Activated T-cell treated with anti-CD3 and anti-CD28 coated beads for 4 hours (primary cell): ENCODE measurements around the gene SHLD3.
A peak's percentile ranks its signal among the peaks of the same experiment; 100 is the strongest.
"Not testable (repeated sequence)": the region's sequence is repeated elsewhere in the genome, so short reads cannot be mapped to it uniquely, and the experiment has no call there.

ENCODE experiments used
- DNase-seq: peaks from one replicate; pipeline ENCODE4 v3.0.0-alpha.2; 2020

Gene SHLD3

DNA sequence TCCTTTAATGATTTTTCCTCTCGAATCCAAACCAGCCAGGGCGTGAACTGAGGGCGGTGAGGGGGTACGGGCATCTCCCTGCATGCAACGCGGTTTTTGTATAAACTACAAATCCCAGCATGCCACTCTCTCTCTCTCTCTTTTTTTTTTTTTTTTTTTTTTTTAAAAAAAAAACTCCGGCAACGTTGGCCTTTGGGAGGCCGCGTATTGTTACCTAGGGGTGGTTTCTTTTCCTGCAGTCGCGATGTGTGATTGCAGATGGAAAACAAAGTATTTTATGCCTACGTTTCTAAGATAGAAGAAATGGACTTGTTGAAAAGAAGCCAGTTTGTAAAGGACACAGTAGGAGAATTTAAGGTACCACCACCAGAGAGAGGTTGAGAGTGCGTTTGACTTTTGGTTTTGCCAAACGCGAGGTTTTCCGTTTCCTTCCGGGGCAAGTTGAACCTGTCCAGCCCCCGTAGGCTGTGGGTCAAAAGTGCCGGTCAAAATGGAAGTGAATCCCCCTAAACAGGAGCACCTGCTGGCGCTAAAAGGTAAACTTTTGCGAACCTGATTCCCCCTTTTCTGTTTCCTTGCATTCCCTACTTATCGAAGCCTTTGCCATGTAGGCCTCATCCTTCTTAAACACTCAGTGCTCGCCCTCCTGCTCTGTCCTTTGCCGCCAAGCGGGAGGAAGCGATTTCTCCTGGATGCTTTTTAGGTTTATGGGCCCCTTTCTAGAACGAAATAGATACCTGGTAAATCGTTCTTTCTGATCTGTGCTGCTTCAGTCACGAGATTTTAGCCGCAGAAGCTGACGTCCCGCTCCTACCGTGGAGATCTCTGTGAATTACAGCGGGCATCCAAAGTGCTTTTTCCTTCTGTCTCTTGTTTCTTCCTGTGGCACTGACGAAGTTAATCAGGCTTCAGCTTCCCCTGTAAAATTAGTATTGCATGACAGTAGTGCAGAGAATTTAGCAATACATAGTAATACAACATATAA is at the start of gene SHLD3, which contains the start of gene TRAPPC13:
SHLD3 (plus strand) TSS at position 457 of the 985 bp plus-strand sequence. CDS start 4,561 bp downstream, outside the sequence.
TRAPPC13 (plus strand) TSS at position 457 of the 985 bp plus-strand sequence; CDS start at position 491, 34 bp downstream.
- DNase-seq = peak; percentile 70

- DNase-seq = no peak
These were observed 47.7 kb upstream of the SHLD3 start for GRCh38 chr5:65577141-65577540.

- no peak for DNase-seq
These were observed 36.1 kb upstream of the SHLD3 start for GRCh38 chr5:65588694-65589093.

GRCh38 chr5:65601761-65602160 is 23.1 kb upstream of the SHLD3 start:
- not testable (repeated sequence) for DNase-seq

GRCh38 chr5:65611524-65611923 is 13.3 kb upstream of the SHLD3 start:
- no peak for DNase-seq

- no peak for DNase-seq
These were observed 12.4 kb upstream of the SHLD3 start for GRCh38 chr5:65612298-65612907.

GRCh38 chr5:65620021-65620420 is 4.8 kb upstream of the SHLD3 start:
- no peak for DNase-seq

DNA sequence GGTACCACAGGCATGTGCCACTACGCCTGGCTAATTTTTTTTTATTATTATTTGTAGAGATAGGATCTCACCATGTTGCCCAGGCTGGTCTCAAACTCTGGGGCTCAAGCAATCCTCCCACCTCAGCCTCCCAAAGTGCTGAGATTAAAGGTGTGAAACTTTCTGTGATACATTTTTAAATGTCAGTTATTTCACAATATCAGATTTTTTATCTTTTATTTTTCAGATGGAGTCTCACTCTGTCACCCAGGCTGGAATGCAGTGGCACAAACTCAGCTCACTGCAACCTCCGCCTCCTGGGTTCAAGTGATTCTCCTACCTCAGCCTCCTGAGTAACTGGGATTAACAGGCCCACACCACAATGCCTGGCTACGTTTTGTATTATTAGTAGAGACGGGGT is 2.9 kb upstream of the SHLD3 start:
- not testable (repeated sequence) for DNase-seq

DNA sequence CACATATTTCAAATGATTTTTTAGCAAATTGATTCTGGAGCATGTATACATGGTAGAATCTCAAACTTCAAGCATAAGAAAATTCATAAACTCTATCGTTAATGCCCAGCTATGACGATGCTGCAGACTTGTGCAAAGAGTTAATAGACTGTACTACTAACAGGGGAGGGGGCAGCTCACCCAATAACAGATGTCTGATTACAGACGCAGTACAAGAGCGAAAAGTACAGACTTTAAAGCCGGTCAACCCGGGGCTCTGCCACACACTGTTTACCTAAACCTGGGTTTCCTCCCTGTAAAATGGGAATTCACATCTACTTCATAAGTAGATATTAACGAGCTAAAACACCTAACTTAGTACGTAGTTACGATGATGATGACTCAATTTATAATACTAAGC is 1.3 kb upstream of the SHLD3 start:
- DNase-seq = no peak

GRCh38 chr5:65624025-65624570 is 729 bp upstream of the SHLD3 start, which contains the start of gene TRIM23:
Gene TRIM23 (minus strand): TSS chr5:65624333. CDS start chr5:65624274, 59 bp downstream.
- peak; percentile 83 for DNase-seq

DNA sequence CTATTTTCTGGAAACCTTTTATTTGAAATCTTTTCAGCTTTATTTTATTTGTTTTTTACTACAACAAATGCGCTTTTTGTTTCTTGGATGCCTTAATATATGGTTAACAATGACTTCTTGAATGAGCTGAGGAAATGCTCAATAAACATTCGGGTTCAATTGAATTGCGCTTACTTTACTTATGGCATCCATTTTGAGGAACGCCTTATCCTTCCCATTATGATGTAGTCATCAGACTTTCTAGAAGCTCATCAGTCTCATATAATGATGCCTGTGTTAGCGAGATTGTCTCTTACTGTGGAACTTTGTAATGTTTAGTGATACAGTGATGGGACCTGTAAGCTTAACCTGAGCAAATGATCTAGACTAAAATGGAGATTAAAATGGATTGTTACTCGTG is 916 bp downstream of the SHLD3 start:
- no peak for DNase-seq

- no peak for DNase-seq
These were observed 6.2 kb downstream of the SHLD3 start for GRCh38 chr5:65630981-65631380.

DNA sequence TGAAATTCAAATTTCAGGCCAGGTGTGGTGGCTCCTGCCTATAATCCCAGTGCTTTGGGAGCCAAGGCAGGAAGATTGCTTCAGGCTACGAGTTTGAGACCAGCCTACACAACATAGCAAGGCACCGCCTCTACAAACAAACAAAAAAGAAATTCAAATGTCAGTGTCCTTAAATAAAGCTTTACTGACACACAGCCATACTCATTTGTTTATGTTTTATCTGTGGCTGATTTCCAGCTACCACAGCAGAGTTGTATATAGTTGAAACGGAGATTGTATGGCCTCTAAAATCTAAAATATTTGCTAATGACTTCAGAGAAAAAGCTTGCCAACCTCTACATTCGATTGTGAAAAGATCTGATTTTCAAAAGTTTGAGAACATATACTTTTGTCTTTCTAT is 15.4 kb downstream of the SHLD3 start:
- no peak for DNase-seq

DNA sequence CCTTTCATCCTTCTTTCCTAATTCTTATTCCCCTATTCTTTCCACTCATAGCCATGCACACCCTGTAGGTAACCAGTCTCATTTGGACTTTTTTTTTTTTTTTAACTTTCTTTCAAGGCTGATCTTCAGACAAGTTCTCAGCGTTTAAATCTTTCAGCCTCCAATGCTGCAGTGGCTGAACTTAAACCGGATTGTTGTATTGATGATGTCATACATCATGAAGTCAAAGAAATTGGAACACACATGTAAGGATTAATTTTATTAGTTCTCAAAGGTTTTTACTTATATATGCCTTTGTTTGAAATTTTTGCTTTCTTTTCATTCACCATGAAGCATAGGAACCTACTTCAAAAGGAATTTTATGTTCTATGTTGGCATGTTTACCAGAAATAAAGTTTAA is 22.1 kb downstream of the SHLD3 start:
- no peak for DNase-seq

GRCh38 chr5:65647941-65648340 is 23.1 kb downstream of the SHLD3 start:
- DNase-seq = no peak

- DNase-seq = no peak
These were observed 26.3 kb downstream of the SHLD3 start for GRCh38 chr5:65651144-65651543.

GRCh38 chr5:65654713-65655112 is 29.9 kb downstream of the SHLD3 start:
- DNase-seq = no peak

DNA sequence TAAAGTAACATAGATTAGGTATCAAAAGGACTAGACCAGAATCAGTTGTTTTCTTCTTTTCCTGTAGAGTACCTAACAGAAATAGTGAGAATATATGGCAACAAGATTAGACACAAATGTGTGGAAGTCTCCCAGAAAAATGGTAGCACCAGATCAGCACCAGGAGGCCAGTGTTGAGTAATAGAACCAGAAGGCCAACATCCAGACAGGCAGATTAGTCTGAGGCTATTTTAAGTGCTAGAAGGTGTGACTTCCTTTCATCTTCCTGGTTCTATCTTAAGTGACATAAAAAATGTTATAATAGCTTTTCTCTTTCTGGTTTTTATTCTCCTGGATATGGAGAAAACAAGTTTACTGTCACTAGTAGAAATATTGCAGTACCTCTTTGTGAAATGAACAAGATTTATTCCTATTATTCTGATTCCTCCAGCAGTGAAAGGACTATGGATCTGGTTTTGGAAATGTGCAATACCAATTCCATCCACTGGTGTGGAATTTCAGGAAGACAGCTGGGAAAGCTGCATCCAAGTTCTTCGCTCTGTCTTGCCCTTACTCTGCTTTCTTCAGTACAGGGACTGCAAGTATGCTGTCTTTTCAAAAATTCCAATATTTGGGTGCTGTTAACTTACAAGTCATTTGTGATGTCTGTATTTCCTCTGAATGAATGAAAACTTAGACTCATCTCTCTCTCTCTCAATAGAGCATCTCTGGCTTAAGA is 39.1 kb downstream of the SHLD3 start:
- no peak for DNase-seq

GRCh38 chr5:65668696-65669095 is 43.9 kb downstream of the SHLD3 start:
- no peak for DNase-seq

GRCh38 chr5:65672796-65673195 is 48.0 kb downstream of the SHLD3 start:
- no peak for DNase-seq

DNA sequence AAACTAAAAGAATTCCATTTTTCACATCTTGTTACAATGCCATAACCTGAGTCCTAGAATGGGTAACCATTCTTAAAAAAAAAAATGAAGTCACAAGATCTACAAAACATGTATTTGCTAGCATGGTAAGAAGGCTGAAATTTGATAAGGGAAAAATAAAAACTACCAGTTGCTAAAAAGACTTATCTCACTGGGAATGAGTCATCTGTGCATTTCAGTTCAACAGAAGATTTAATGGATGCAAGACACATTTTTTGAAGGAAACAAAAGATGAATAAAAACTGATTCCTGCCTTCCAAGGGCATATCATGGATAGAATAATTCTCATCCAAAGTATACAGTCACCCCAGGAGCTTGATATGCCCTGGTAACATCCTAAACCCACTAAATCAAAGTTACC is 49.9 kb downstream of the SHLD3 start:
- no peak for DNase-seq

DNA sequence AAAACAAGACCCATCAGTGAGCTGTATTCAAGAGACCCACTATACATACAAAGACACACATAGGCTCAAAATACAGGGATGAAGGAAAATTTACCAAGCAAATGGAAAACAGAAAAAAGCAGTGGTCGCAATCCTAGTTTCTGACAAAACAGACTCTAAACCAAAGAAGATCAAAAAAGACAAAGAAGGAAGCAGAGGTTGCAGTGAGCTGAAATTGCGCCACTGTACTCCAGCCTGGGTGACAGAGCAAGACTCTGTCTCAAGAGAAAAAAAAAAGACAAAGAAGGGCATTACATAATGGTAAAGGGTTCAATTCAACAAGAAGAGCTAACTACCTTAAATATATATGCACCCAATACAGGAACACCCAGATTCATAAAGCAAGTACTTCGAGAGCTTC is 51.2 kb downstream of the SHLD3 start:
- DNase-seq = not testable (repeated sequence)
